Lung (tissue), 12 donors: ENCODE results near the gene CYB561D1. TPM values are rescaled to one million over a fixed set of nuclear protein-coding genes. Genes with fewer than 3 reads are reported as not detected.

Experiments used
- ATAC-seq: fragments of 200-7000 bp; cut with Tn5 transposase; one replicate; pipeline ENCODE4 v1.9.1; 2020; ENCODE audit warnings: moderate number of reproducible peaks; ENCODE audit not compliant: insufficient read depth, low FRiP score
- DNase-seq, 3 donors: peaks; one replicate each; pipeline ENCODE4 v3.0.0-alpha.2; 2013 to 2017
- H3K27ac ChIP-seq, 2 donors: one replicate each; pipeline ENCODE4 v1.5.1; 2013; ENCODE audit warnings: mild to moderate bottlenecking in 2 of 2, moderate library complexity in 2 of 2, control low read depth in 1 of 2, inconsistent platforms in 1 of 2, low read depth in 1 of 2, low read length in 1 of 2
- H3K27me3 ChIP-seq, 3 donors: one replicate each; pipeline ENCODE4 v1.5.1; 2013; ENCODE audit warnings: low read length in 2 of 3; ENCODE audit not compliant: control insufficient read depth in 3 of 3, insufficient read depth in 3 of 3
- H3K36me3 ChIP-seq, 4 donors: one replicate each; pipeline ENCODE4 v1.5.1; 2013; ENCODE audit warnings: low read length in 4 of 4, mild to moderate bottlenecking in 1 of 4, moderate library complexity in 1 of 4; ENCODE audit not compliant: control insufficient read depth in 4 of 4, insufficient read depth in 4 of 4
- H3K4me1 ChIP-seq, 5 donors: one replicate each; pipeline ENCODE4 v1.5.1; 2013; ENCODE audit warnings: low read length in 5 of 5, mild to moderate bottlenecking in 2 of 5, moderate library complexity in 1 of 5; ENCODE audit not compliant: control insufficient read depth in 5 of 5, insufficient read depth in 5 of 5
- H3K4me3 ChIP-seq: one replicate; pipeline ENCODE4 v1.5.1; 2013; ENCODE audit warnings: mild to moderate bottlenecking, control low read depth, moderate library complexity
- H3K9ac ChIP-seq, 2 donors: one replicate each; pipeline ENCODE4 v1.5.1; 2013; ENCODE audit warnings: low read length in 2 of 2, control low read depth in 1 of 2; ENCODE audit not compliant: insufficient read depth in 1 of 2
- H3K9me3 ChIP-seq, 4 donors: one replicate each; pipeline ENCODE4 v1.5.1; 2013; ENCODE audit warnings: low read length in 3 of 4, mild to moderate bottlenecking in 1 of 4, moderate library complexity in 1 of 4; ENCODE audit not compliant: control insufficient read depth in 4 of 4, insufficient read depth in 3 of 4
- CTCF ChIP-seq: IDR thresholded peaks from 2 replicates; pipeline ENCODE4 v1.5.1; 2012; ENCODE audit warnings: mild to moderate bottlenecking; ENCODE audit errors: control extremely low read depth, extremely low read depth
- WGBS, 2 donors: extraction: QIAGEN DNeasy Blood & Tissue Kit; methylation state at CpG; one replicate each; pipeline ENCODE4 v1.1.7; 2013; 5-methylcytosine and 5-hydroxymethylcytosine counted together
- polyA plus RNA-seq, 2 donors: library from polyadenylated mRNA; stranded (reverse); fragments of 200-250 nt; gene quantifications; one replicate each; pipeline ENCODE4 v1.2.1, GENCODE V29; 2013
- total RNA-seq, 2 donors: library from RNA; depleted of rRNA in 1 of 2; stranded (reverse); fragments of >200 nt in 1 of 2; gene quantifications; one replicate each; pipeline ENCODE4 v1.2.1, GENCODE V29; 2014 to 2021
- donor health status: control.
- donor health status: control.
- donor health status: Bipolar disorder and iron deficiency.
- donor health status: healthy.
- donor health status: DM: yes; HTN: yes; CAD: no.

CYB561D1 gene
- total and polyA plus RNA-seq, 4 donors = 3.4 to 13.6 (median 6.2) TPM

- Histone ChIP-seq H3K9me3 (no peaks in the 10 kb centered on the region), H3K36me3 (peaks cover 0 to 19% (median 14%) of the 10 kb centered on the region in 4 donors), H3K27me3 (no peaks in the 10 kb centered on the region), H3K27ac (no peak overlapping the region), H3K4me1 (peaks cover 0 to 22% (median 6%) of the 10 kb centered on the region in 5 donors), H3K9ac (no peak overlapping the region), H3K4me3 (no peak overlapping the region)
- no peak for TF ChIP-seq CTCF
- DNase-seq (no peak), ATAC-seq (no peak)
- WGBS, 2 donors = 91 to 97% methylated on average over 12 of the region's 12 CpGs
These were observed 5.2 kb upstream of the CYB561D1 start for GRCh38 chr1:109488696-109489095.

- H3K9me3 ChIP-seq = no peaks in the 10 kb centered on the region
- 88 to 89% methylated on average over 11 of the region's 11 CpGs for WGBS, 2 donors
- peak; percentile 64 to 69 (median 68) for DNase-seq
These were observed 3.6 kb upstream of the CYB561D1 start for GRCh38 chr1:109490029-109490933.

GRCh38 chr1:109490934-109491302 lies 3.0 kb upstream of the CYB561D1 start:
- ATAC-seq (no peak), DNase-seq (no peak)
- H3K4me1 ChIP-seq = peaks cover 0 to 21% (median 0%) of the 10 kb centered on the region in 5 donors
- H3K27ac ChIP-seq = no peak overlapping the region
- peaks cover 0 to 19% (median 15%) of the 10 kb centered on the region in 4 donors for H3K36me3 ChIP-seq
- H3K4me3 ChIP-seq = no peak overlapping the region
- no peaks in the 10 kb centered on the region for H3K27me3 ChIP-seq
- TF ChIP-seq CTCF = no peak
- H3K9me3 ChIP-seq = no peaks in the 10 kb centered on the region
- WGBS, 2 donors = 92% methylated on average over 11 of the region's 11 CpGs
- no peak overlapping the region for H3K9ac ChIP-seq

More at GRCh38 chr1:109490029-109490933, 3.6 kb upstream of the CYB561D1 start:
- Histone ChIP-seq H3K9ac (no peak overlapping the region), H3K27me3 (no peaks in the 10 kb centered on the region), H3K36me3 (peaks cover 0 to 19% (median 15%) of the 10 kb centered on the region in 4 donors), H3K4me3 (no peak overlapping the region), H3K27ac (no peak overlapping the region), H3K4me1 (peaks cover 0 to 21% (median 0%) of the 10 kb centered on the region in 5 donors)
- no peak for ATAC-seq
- peak; percentile 69 for TF ChIP-seq CTCF
